ENCODE results near the gene C1orf146.
"Not testable (repeated sequence)": the region's sequence is repeated elsewhere in the genome, so short reads cannot be mapped to it uniquely, and the experiment has no call there.

Gene C1orf146

GRCh38 chr1:92274939-92275338 lies 57.2 kb downstream of the C1orf146 start:
- Histone ChIP-seq H3K4me1 (ENCODE audit: control insufficient read depth, insufficient read depth, low read length) (no peaks in the 10 kb centered on the region), H3K36me3 (ENCODE audit: insufficient read depth, low read length) (peaks cover 13% of the 10 kb centered on the region), H3K4me3 (ENCODE audit: low read length) (no peak overlapping the region), H3K27me3 (ENCODE audit: control insufficient read depth, insufficient read depth, low read length) (no peaks in the 10 kb centered on the region), H3K4me2 (ENCODE audit: low read length) (no peak overlapping the region), H3K9me3 (replicated peaks; ENCODE audit: low read length) (no peaks in the 10 kb centered on the region), H3K9ac (ENCODE audit: low read depth, low read length) (no peak overlapping the region)

GRCh38 chr1:92276082-92276481 lies 58.4 kb downstream of the C1orf146 start:
- Histone ChIP-seq H3K4me2 (ENCODE audit: low read length) (no peak overlapping the region), H3K9ac (ENCODE audit: low read depth, low read length) (no peak overlapping the region), H3K4me1 (ENCODE audit: control insufficient read depth, insufficient read depth, low read length) (no peaks in the 10 kb centered on the region), H3K27me3 (ENCODE audit: control insufficient read depth, insufficient read depth, low read length) (no peaks in the 10 kb centered on the region), H3K36me3 (ENCODE audit: insufficient read depth, low read length) (peaks cover 17% of the 10 kb centered on the region), H3K4me3 (ENCODE audit: low read length) (no peak overlapping the region), H3K9me3 (replicated peaks; ENCODE audit: low read length) (no peaks in the 10 kb centered on the region)

- H3K9ac ChIP-seq (ENCODE audit: low read depth, low read length): no peak overlapping the region
- no peaks in the 10 kb centered on the region for H3K27me3 ChIP-seq (ENCODE audit: control insufficient read depth, insufficient read depth, low read length)
- H3K36me3 ChIP-seq (ENCODE audit: insufficient read depth, low read length): peaks cover 17% of the 10 kb centered on the region
These were observed 59.5 kb downstream of the C1orf146 start for GRCh38 chr1:92277105-92277723.

GRCh38 chr1:92279781-92280180 lies 62.1 kb downstream of the C1orf146 start:
- H3K9me3 ChIP-seq (replicated peaks; ENCODE audit: low read length); H3K9ac ChIP-seq (ENCODE audit: low read depth, low read length); H3K27me3 ChIP-seq (ENCODE audit: control insufficient read depth, insufficient read depth, low read length); H3K36me3 ChIP-seq (ENCODE audit: insufficient read depth, low read length); H3K4me2 ChIP-seq (ENCODE audit: low read length); H3K4me3 ChIP-seq (ENCODE audit: low read length); H3K4me1 ChIP-seq (ENCODE audit: control insufficient read depth, insufficient read depth, low read length): not testable (repeated sequence)

More at GRCh38 chr1:92277105-92277723, 59.5 kb downstream of the C1orf146 start:
- Histone ChIP-seq H3K4me2 (ENCODE audit: low read length) (no peak overlapping the region), H3K4me3 (ENCODE audit: low read length) (no peak overlapping the region), H3K4me1 (ENCODE audit: control insufficient read depth, insufficient read depth, low read length) (no peaks in the 10 kb centered on the region), H3K9me3 (replicated peaks; ENCODE audit: low read length) (no peaks in the 10 kb centered on the region)

- not testable (repeated sequence) for H3K36me3 ChIP-seq (ENCODE audit: insufficient read depth, low read length); H3K9me3 ChIP-seq (replicated peaks; ENCODE audit: low read length); H3K4me2 ChIP-seq (ENCODE audit: low read length); H3K27me3 ChIP-seq (ENCODE audit: control insufficient read depth, insufficient read depth, low read length); H3K4me1 ChIP-seq (ENCODE audit: control insufficient read depth, insufficient read depth, low read length); H3K9ac ChIP-seq (ENCODE audit: low read depth, low read length); H3K4me3 ChIP-seq (ENCODE audit: low read length)
These were observed 63.7 kb downstream of the C1orf146 start for GRCh38 chr1:92281411-92281810.

- Histone ChIP-seq H3K4me3 (ENCODE audit: low read length) (no peak overlapping the region), H3K9me3 (replicated peaks; ENCODE audit: low read length) (no peaks in the 10 kb centered on the region), H3K4me2 (ENCODE audit: low read length) (no peak overlapping the region), H3K27me3 (ENCODE audit: control insufficient read depth, insufficient read depth, low read length) (no peaks in the 10 kb centered on the region), H3K36me3 (ENCODE audit: insufficient read depth, low read length) (peaks cover 28% of the 10 kb centered on the region), H3K9ac (ENCODE audit: low read depth, low read length) (no peak overlapping the region), H3K4me1 (ENCODE audit: control insufficient read depth, insufficient read depth, low read length) (no peaks in the 10 kb centered on the region)
These were observed 73.8 kb downstream of the C1orf146 start for GRCh38 chr1:92291372-92291999.
